Measurements from ENCODE around the gene VSIR.

Gene VSIR

GRCh38 chr10:71752391-71753090, 20.8 kb downstream of the VSIR start:
- TF ChIP-seq CTCF (IDR thresholded peaks at IDR 0.05; ENCODE audit: extremely low read depth, missing control alignments): no peak
- DNase-seq (ENCODE audit: low spot score): no peak

DNA sequence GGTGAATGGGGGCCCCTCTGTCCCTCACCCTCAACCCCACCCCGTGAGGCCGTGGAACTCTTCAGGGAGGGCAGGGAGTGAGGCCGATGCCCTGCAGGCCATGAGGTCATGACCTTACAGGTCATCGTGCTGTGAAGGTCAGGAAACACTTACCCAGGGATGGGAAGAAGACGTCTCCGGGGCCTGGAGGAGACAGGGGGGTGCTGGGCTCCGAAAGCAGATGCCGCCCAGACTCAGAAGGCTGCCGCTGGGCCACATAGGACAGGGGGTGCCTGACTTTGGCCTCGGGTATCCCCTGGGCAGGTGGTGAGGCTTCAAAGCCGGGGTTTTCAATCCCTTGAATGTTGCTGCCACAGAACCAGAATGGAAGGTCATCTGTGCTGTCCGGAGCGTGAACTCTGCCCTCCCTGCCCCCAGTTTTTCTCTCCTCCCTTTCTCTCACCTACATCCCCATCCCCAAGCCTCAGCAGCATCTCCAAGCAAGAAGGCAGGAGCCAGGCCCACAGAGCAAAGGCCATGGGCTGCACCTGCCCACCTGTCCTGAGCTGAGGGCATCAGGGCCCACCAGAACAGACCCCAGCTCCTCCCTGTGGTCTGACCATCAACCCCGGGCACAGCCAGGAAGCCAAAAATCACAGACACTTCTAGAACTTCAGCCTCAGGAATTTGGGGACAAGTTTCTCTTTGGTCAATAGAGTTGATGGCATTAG, 21.6 kb downstream of the VSIR start:
- DNase-seq (ENCODE audit: low spot score): no peak
- no peak for TF ChIP-seq CTCF (IDR thresholded peaks at IDR 0.05; ENCODE audit: extremely low read depth, missing control alignments)

DNA sequence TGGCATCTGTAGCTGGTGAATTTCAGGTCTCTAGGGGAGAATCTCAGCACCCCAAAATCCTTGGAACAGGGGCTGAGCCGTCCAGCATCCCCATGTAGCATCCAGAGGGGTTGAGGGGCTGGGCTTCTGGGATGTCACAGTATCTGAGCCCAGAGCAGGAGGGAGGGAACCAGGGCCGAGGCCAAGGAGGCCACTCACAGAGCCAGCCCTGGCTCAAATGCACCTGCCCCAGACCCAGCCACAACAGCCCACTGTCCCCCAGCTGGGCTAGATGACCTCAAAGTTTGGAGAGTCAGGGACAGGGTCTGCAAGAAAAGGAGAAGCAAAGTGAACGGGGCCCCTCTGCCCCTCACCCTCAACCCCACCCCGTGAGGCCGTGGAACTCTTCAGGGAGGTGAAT, 22.3 kb downstream of the VSIR start:
- DNase-seq (ENCODE audit: low spot score): no peak
- TF ChIP-seq CTCF (IDR thresholded peaks at IDR 0.05; ENCODE audit: extremely low read depth, missing control alignments): no peak

DNA sequence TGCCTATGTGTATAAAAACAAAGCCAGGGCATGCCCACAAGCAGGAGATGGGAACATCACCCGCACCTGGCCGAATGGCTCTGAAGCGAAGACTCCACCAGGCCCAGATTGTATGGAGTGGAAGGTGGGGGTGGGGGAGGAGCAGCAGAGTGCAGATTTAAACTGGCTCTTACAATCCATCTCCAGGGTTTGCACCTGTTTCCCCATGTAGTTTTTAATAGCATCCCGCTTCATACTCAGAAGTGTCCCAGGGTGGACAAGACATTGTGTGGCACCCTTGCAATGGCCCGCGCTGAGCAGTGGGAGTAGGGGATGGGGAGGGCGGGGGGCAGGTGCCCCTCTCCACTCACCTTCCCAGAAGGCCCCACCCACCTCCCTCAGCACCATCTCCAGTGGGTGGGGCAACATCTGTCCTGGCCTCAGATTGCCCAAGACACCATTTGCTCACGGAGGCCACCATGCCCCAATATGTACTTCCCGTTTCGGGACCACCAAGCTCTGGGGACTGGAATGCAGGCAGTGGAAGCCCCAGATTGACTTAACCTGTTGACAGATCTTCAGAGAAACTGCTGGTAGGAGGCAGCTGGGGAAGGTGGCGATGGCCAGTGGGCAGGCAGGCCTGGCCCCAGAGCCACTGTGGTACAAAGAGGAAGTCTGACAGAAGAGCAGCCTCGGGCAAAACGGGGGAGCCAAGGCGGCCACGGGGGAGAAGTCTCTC, 23.0 kb downstream of the VSIR start:
- TF ChIP-seq CTCF (IDR thresholded peaks at IDR 0.05; ENCODE audit: extremely low read depth, missing control alignments): no peak

GRCh38 chr10:71749396-71749795, 23.9 kb downstream of the VSIR start:
- no peak for TF ChIP-seq CTCF (IDR thresholded peaks at IDR 0.05; ENCODE audit: extremely low read depth, missing control alignments)
- DNase-seq (ENCODE audit: low spot score): no peak

More for the DNA sequence above, 23.0 kb downstream of the VSIR start:
- DNase-seq (ENCODE audit: low spot score): no peak

GRCh38 chr10:71748671-71749191, 24.6 kb downstream of the VSIR start:
- peak; percentile 65 for DNase-seq (ENCODE audit: low spot score)
- no peak for TF ChIP-seq CTCF (IDR thresholded peaks at IDR 0.05; ENCODE audit: extremely low read depth, missing control alignments)
